Body of pancreas (tissue), 4 donors: ENCODE data around the gene TTC27.

Experiments
- CTCF ChIP-seq, 7 experiments: fragments of 450-650 bp in 4 of 7; fragments of 200-600 bp in 3 of 7; sonication (generic) in 3 of 7; IDR thresholded peaks; one replicate each; pipeline ENCODE4 v1.5.1; 2016 to 2019; ENCODE audit warnings: antibody characterized with exemption in 7 of 7
- POLR2A ChIP-seq, 3 donors: fragments of 450-650 bp; IDR thresholded peaks; one replicate each; pipeline ENCODE4 v1.6.1; 2016; ENCODE audit warnings: antibody characterized with exemption in 3 of 3, mild to moderate bottlenecking in 2 of 3

- no peak for TF ChIP-seq CTCF (IDR thresholded peaks at IDR 0.05)
- no peak for TF ChIP-seq POLR2A (IDR thresholded peaks at IDR 0.05)
These were observed 3.0 kb upstream of the TTC27 start for GRCh38 chr2:32624812-32625211.
